BE2C (cell line): ENCODE measurements around the gene GSTM1.
"Not testable (repeated sequence)": the region's sequence is repeated elsewhere in the genome, so short reads cannot be mapped to it uniquely, and the experiment has no call there.

Experiments used
- DNase-seq: peaks from one replicate; pipeline ENCODE4 v3.0.0-alpha.2; 2020
- H3K27me3 ChIP-seq: fragments of 250-450 bp; sonication (Bioruptor Pico); 2 replicates; pipeline ENCODE4 v1.5.1; 2020; ENCODE audit warnings: mild to moderate bottlenecking
- H3K36me3 ChIP-seq: fragments of 250-450 bp; sonication (Bioruptor Pico); 2 replicates; pipeline ENCODE4 v1.5.1; 2020; ENCODE audit warnings: mild to moderate bottlenecking
- H3K4me1 ChIP-seq: fragments of 250-450 bp; sonication (Bioruptor Pico); 2 replicates; pipeline ENCODE4 v1.5.1; 2020
- H3K4me3 ChIP-seq: 2 replicates; pipeline ENCODE4 v1.5.1; 2011; ENCODE audit warnings: low read depth, low read length
- H3K9me3 ChIP-seq: fragments of 250-450 bp; sonication (Bioruptor Pico); 2 replicates; pipeline ENCODE4 v1.5.1; 2020
- CTCF ChIP-seq: IDR thresholded peaks from 2 replicates; pipeline ENCODE4 v1.5.1; 2012; ENCODE audit warnings: mild to moderate bottlenecking, low read depth, low read length

Gene GSTM1

GRCh38 chr1:109677459-109677858 lies 10.2 kb upstream of the GSTM1 start:
- DNase-seq, result no peak
- H3K36me3 ChIP-seq, result no peaks in the 10 kb centered on the region
- H3K9me3 ChIP-seq, result no peaks in the 10 kb centered on the region
- no peak overlapping the region for H3K4me3 ChIP-seq
- no peaks in the 10 kb centered on the region for H3K4me1 ChIP-seq
- H3K27me3 ChIP-seq, result no peaks in the 10 kb centered on the region
- TF ChIP-seq CTCF, result no peak

GRCh38 chr1:109678637-109679036 lies 9.0 kb upstream of the GSTM1 start:
- not testable (repeated sequence) for DNase-seq, H3K9me3 ChIP-seq, H3K36me3 ChIP-seq, H3K4me3 ChIP-seq, H3K4me1 ChIP-seq, H3K27me3 ChIP-seq

- not testable (repeated sequence) for H3K4me1 ChIP-seq, H3K4me3 ChIP-seq, H3K36me3 ChIP-seq, H3K27me3 ChIP-seq, DNase-seq, H3K9me3 ChIP-seq
These were observed 2.8 kb upstream of the GSTM1 start for GRCh38 chr1:109684777-109685176.

- H3K9me3 ChIP-seq, H3K4me3 ChIP-seq, H3K27me3 ChIP-seq, H3K36me3 ChIP-seq, DNase-seq, H3K4me1 ChIP-seq: not testable (repeated sequence)
These were observed 2.2 kb upstream of the GSTM1 start for GRCh38 chr1:109685399-109685798.

GRCh38 chr1:109685890-109686289 lies 1.7 kb upstream of the GSTM1 start:
- DNase-seq, H3K4me1 ChIP-seq, H3K9me3 ChIP-seq, H3K36me3 ChIP-seq, H3K27me3 ChIP-seq, H3K4me3 ChIP-seq: not testable (repeated sequence)

GRCh38 chr1:109687109-109687508 lies 508 bp upstream of the GSTM1 start:
- H3K4me3 ChIP-seq, H3K36me3 ChIP-seq, H3K4me1 ChIP-seq, H3K9me3 ChIP-seq, DNase-seq, H3K27me3 ChIP-seq: not testable (repeated sequence)

- no peaks in the 10 kb centered on the region for H3K9me3 ChIP-seq
- no peak overlapping the region for H3K4me3 ChIP-seq
- no peak for TF ChIP-seq CTCF
- H3K36me3 ChIP-seq, result no peaks in the 10 kb centered on the region
- H3K4me1 ChIP-seq, result no peaks in the 10 kb centered on the region
- H3K27me3 ChIP-seq, result no peaks in the 10 kb centered on the region
- no peak for DNase-seq
These were observed 2.3 kb downstream of the GSTM1 start for GRCh38 chr1:109689844-109690405.

GRCh38 chr1:109691759-109692158 lies 4.1 kb downstream of the GSTM1 start:
- H3K27me3 ChIP-seq, result no peaks in the 10 kb centered on the region
- no peaks in the 10 kb centered on the region for H3K4me1 ChIP-seq
- no peak overlapping the region for H3K4me3 ChIP-seq
- no peak for TF ChIP-seq CTCF
- H3K36me3 ChIP-seq, result no peaks in the 10 kb centered on the region
- no peak for DNase-seq
- H3K9me3 ChIP-seq, result no peaks in the 10 kb centered on the region

- not testable (repeated sequence) for DNase-seq, H3K9me3 ChIP-seq, H3K36me3 ChIP-seq, H3K4me3 ChIP-seq, H3K4me1 ChIP-seq, H3K27me3 ChIP-seq
These were observed 6.8 kb downstream of the GSTM1 start for GRCh38 chr1:109694400-109694799.

GRCh38 chr1:109695138-109695537 lies 7.5 kb downstream of the GSTM1 start:
- H3K36me3 ChIP-seq, H3K4me1 ChIP-seq, H3K27me3 ChIP-seq, DNase-seq, H3K9me3 ChIP-seq, H3K4me3 ChIP-seq: not testable (repeated sequence)
